Stimulated activated naive CD4-positive, alpha-beta T cell (primary cell): ENCODE results near the gene C16orf86.

Experiments used
- DNase-seq, 6 experiments: peaks; one replicate each; lab custom pipeline; 2025; lab: John Stamatoyannopoulos, UW

The C16orf86 gene

GRCh38 chr16:67667453-67667816 is 821 bp downstream of the C16orf86 start:
- DNase-seq, result no peak

GRCh38 chr16:67667817-67668494 is 1.3 kb downstream of the C16orf86 start:
- peak; percentile 75 to 86 (median 80) for DNase-seq

GRCh38 chr16:67668495-67669157 is 2.0 kb downstream of the C16orf86 start:
- peak in 3 of 6 experiments; percentile 18 to 33 (median 28) for DNase-seq

GRCh38 chr16:67669499-67670101 is 3.0 kb downstream of the C16orf86 start:
- no peak for DNase-seq

GRCh38 chr16:67672306-67672705 is 5.7 kb downstream of the C16orf86 start:
- no peak for DNase-seq

GRCh38 chr16:67672739-67673662 is 6.4 kb downstream of the C16orf86 start:
- peak in 5 of 6 experiments; percentile 31 to 53 (median 42) for DNase-seq

GRCh38 chr16:67673712-67674580 is 7.3 kb downstream of the C16orf86 start:
- DNase-seq, result no peak

- no peak for DNase-seq
Measured at GRCh38 chr16:67674851-67675578, 8.4 kb downstream of the C16orf86 start.

DNA sequence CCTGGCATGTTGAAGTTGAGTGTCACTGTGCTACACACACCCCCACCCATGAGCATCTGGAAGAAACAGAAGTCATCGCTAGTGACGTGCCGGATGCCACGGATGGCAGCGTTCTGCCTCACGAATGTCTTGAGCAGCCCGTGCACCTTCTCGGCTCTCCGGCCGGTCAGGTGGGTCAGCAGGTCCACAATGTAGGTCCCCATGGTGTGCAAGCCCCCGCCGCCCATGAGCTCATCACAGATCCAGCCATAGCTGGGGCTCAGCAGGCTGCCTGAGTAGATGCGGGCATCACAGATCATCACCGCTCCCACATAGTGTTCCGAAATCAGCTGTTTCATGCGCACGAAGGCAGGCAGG is 8.9 kb downstream of the C16orf86 start:
- DNase-seq, result no peak

- no peak for DNase-seq
Measured at GRCh38 chr16:67675999-67676398, 9.4 kb downstream of the C16orf86 start.

GRCh38 chr16:67676516-67676915 is 9.9 kb downstream of the C16orf86 start:
- DNase-seq, result no peak

DNA sequence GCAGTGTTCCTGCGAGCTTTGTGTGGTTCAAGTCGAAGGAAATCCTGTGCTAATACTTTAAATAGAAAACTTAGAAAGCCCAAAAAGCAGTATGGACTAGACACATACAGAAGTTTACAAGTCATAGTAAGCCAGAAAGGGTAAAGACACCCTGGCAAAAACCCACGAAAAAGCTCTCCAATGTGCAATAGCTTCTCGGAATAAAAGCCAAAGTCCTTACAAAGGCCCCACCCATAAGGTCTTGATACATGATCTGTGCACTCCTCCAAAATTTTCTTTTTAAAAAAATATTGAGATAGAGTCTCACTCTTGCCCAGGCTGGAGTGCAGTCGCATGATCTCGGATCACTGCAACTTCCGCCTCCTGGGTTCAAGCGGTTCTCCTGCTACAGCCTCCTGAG is 10.3 kb downstream of the C16orf86 start:
- no peak for DNase-seq

GRCh38 chr16:67677712-67678111 is 11.1 kb downstream of the C16orf86 start:
- no peak for DNase-seq

- DNase-seq, result no peak
Measured at GRCh38 chr16:67678354-67679023, 11.9 kb downstream of the C16orf86 start.

DNA sequence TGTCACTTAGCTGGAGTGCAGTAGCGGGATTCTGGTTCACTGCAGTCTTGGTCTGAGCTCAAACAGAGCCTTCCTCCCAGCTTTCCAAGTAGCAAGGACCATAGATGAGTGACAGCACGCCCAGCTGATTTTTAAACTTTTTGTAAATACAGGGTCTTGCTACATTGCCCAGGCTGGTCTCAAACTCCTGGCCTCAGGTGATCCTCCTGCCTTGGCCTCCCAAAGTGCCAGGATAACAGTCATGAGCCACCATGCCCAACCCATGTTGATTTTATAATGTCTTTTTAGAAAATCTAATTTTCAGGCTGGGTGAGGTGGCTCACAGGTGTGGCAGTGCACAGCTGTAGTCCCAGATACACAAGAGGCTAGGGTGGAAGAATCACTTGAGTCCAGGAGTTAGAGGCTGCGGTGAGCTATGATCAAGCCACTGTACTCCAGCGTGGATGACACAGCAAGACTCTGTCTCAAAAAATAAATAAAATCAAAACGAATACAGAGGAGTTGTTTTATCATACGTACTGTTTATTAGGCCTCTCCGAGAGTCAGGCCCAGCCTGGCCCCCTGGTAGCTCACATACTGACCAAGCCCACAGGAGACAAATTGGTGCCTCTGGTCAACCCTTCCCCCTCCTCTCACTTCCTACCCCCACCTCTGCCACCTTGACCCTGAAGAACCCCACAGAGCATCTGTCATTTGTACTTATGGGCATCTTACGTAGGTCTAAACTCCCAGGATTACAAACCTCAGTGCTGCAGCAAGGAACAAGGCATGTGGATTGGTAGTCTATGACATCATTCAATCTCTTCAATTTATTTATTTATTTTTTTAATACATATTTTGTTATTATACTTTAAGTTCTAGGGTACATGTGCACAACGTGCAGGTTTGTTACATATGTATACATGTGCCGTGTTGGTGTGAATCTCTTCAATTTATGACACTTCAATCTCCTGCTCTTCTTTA is 13.6 kb downstream of the C16orf86 start:
- DNase-seq, result no peak

DNA sequence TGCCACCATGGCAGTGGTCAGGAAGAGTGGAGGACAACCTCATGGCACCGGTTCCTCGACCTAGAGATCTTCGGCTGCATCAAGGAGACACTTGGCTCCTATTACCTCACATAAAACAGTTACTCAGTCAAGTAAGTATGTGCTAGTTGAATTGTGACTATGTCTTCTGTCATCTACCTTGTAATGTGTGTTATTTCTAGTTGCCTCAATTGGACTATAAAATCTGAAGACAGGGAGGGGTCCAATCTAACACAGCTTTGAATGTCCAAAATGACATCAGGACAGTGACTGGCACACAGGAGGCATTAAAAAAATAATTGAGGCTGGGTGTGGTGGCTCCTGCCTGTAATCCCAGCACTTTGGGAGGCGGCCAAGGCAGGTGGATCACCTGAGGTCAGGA is 17.2 kb downstream of the C16orf86 start:
- DNase-seq, result no peak

DNA sequence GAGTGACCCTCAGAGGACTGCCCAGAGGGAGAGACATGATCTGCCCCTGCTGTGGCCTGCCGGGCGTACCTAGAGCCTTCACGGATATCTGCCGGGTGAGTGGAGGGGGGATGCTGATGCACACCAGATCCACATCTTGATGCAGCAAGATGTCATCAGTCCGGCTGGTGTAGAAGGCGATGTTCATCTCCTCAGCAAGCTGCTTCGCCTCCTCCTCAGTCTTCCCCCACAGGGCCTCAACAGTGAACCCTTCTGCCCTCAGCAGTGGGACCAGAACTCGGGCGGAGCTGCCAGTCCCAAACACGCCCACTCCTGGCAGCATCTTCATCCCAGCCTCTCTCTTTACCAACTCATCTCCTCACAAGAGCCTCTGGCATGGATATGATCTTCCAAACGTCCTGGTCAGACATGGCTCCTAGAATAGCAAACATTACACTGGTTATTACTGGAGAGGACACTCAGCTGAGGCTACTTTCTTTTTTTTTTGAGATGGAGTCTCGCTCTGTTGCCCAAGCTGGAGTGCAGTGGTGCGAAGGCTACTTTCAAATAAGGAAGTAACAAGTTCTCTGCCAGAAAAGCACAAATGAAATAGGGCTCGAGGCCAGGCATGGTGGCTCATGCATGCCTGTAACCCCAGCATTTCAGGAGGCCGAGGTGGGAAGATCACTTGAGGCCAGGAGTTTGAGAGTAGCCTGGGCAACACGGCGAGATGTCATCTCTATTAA is 18.9 kb downstream of the C16orf86 start:
- DNase-seq, result no peak
